Fibroblast of lung (primary cell): ENCODE results near the gene GPR139.

ENCODE experiments used
- EZH2 ChIP-seq: IDR thresholded peaks from 2 replicates; pipeline ENCODE4 v1.5.1; 2012; ENCODE audit warnings: low read length, control low read depth, mild to moderate bottlenecking; ENCODE audit errors: missing control alignments
- TF ChIP-seq, protein P1 (sequence below), 2 donors: IDR thresholded peaks in 1 of 2; conservative IDR thresholded peaks in 1 of 2; 1 replicate in 1 of 2; 2 replicates in 1 of 2; pipeline ENCODE4 v1.5.1; 2011 to 2012; ENCODE audit warnings: low read length in 2 of 2, control low read depth in 1 of 2, inconsistent platforms in 1 of 2, low read depth in 1 of 2, mild to moderate bottlenecking in 1 of 2

DNA sequence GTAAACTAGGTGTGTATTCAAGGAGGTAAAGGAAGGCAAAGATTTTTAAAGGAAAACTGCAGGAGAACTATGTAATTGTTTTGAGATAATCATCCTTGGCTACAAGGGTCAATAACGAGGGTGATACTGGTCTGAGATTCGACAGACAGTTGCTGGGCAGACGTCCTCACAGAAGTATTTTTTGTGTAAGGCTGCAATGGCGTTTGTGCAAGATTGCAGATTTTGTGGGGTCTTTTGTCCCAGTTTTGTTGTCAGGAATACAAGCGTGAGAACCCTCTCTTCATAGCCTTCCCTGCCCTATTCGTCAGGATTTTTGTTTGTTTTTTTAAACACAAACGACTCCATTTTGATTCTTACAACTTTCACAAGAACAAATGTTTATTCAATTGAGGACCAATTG lies 57.5 kb downstream of the GPR139 start:
- TF ChIP-seq, protein P1, sequence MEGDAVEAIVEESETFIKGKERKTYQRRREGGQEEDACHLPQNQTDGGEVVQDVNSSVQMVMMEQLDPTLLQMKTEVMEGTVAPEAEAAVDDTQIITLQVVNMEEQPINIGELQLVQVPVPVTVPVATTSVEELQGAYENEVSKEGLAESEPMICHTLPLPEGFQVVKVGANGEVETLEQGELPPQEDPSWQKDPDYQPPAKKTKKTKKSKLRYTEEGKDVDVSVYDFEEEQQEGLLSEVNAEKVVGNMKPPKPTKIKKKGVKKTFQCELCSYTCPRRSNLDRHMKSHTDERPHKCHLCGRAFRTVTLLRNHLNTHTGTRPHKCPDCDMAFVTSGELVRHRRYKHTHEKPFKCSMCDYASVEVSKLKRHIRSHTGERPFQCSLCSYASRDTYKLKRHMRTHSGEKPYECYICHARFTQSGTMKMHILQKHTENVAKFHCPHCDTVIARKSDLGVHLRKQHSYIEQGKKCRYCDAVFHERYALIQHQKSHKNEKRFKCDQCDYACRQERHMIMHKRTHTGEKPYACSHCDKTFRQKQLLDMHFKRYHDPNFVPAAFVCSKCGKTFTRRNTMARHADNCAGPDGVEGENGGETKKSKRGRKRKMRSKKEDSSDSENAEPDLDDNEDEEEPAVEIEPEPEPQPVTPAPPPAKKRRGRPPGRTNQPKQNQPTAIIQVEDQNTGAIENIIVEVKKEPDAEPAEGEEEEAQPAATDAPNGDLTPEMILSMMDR (conservative IDR thresholded peaks at IDR 0.05 in 1 of 2, IDR thresholded peaks at IDR 0.05 in 1 of 2; ENCODE audit: low read depth in 1 of 2, low read length in 2 of 2): no peak
- TF ChIP-seq EZH2: no peak
